Osteoblast (primary cell): Measurements from ENCODE around the gene NMD3. TPM values are rescaled to one million over a fixed set of nuclear protein-coding genes. Genes with fewer than 3 reads are reported as not detected.
A peak's percentile ranks its signal among the peaks of the same experiment; 100 is the strongest.
"Not testable (repeated sequence)": the region's sequence is repeated elsewhere in the genome, so short reads cannot be mapped to it uniquely, and the experiment has no call there.

Experiments used
- DNase-seq: peaks from one replicate; pipeline ENCODE4 v3.0.0; 2011; ENCODE audit warnings: low spot score, mixed read lengths; ENCODE audit not compliant: insufficient read length; ENCODE audit errors: missing footprints
- H2AFZ ChIP-seq: 2 replicates; pipeline ENCODE4 v1.6.0; 2011; ENCODE audit warnings: mild to moderate bottlenecking, low read length
- H3K27ac ChIP-seq: 2 replicates; pipeline ENCODE4 v1.5.1; 2011; ENCODE audit warnings: mild to moderate bottlenecking, low read depth, low read length, moderate library complexity
- H3K27me3 ChIP-seq: 2 replicates; pipeline ENCODE4 v1.6.0; 2012; ENCODE audit warnings: mild to moderate bottlenecking, control low read depth, inconsistent platforms, low read length, moderate library complexity; ENCODE audit not compliant: insufficient read depth
- H3K36me3 ChIP-seq: 2 replicates; pipeline ENCODE4 v1.5.1; 2011; ENCODE audit warnings: mild to moderate bottlenecking, low read length, control low read depth, moderate library complexity; ENCODE audit not compliant: insufficient read depth
- H3K4me1 ChIP-seq: 2 replicates; pipeline ENCODE4 v1.5.1; 2011; ENCODE audit warnings: mild to moderate bottlenecking, low read length, control low read depth, moderate library complexity; ENCODE audit not compliant: insufficient read depth
- H3K4me2 ChIP-seq: 2 replicates; pipeline ENCODE4 v1.6.0; 2011; ENCODE audit warnings: mild to moderate bottlenecking, low read length; ENCODE audit not compliant: insufficient read depth
- H3K4me3 ChIP-seq: fragments of 200-600 bp; sonication (generic); 3 replicates; pipeline ENCODE4 v1.5.1; 2012; ENCODE audit warnings: mild to moderate bottlenecking, low read length, inconsistent platforms; ENCODE audit not compliant: insufficient read depth
- H3K79me2 ChIP-seq: 2 replicates; pipeline ENCODE4 v1.6.0; 2012; ENCODE audit warnings: mild to moderate bottlenecking, low read length, control low read depth, inconsistent platforms; ENCODE audit not compliant: insufficient read depth
- H3K9me3 ChIP-seq: 2 replicates; pipeline ENCODE4 v1.5.1; 2011; ENCODE audit warnings: low read depth, low read length, control low read depth
- H4K20me1 ChIP-seq: 2 replicates; pipeline ENCODE4 v1.6.0; 2012; ENCODE audit warnings: mild to moderate bottlenecking, low read length, control low read depth; ENCODE audit not compliant: insufficient read depth
- CTCF ChIP-seq: IDR thresholded peaks from 2 replicates; pipeline ENCODE4 v1.5.1; 2011; ENCODE audit warnings: mild to moderate bottlenecking, low read depth, low read length, moderate library complexity; ENCODE audit errors: extremely low read depth
- total RNA-seq: library from RNA; depleted of rRNA; stranded (reverse); fragments of >200 nt; gene quantifications from 2 replicates; pipeline ENCODE4 v1.2.3, GENCODE V29; 2012

NMD3 gene
- total RNA-seq, 1 donor, result 118 TPM

- Histone ChIP-seq H3K79me2 (no peaks in the 10 kb centered on the region), H4K20me1 (no peaks in the 10 kb centered on the region), H3K4me1 (no peaks in the 10 kb centered on the region), H3K27me3 (no peaks in the 10 kb centered on the region), H3K9me3 (no peaks in the 10 kb centered on the region), H2AFZ (no peak overlapping the region), H3K4me3 (no peak overlapping the region), H3K27ac (no peak overlapping the region), H3K4me2 (no peak overlapping the region), H3K36me3 (peaks cover 4% of the 10 kb centered on the region)
- DNase-seq, result no peak
- no peak for TF ChIP-seq CTCF
Observed at GRCh38 chr3:161272524-161272923, 51.4 kb downstream of the NMD3 start.

- no peak for DNase-seq
- Histone ChIP-seq H3K4me2 (no peak overlapping the region), H3K27me3 (no peaks in the 10 kb centered on the region), H2AFZ (no peak overlapping the region), H3K4me3 (no peak overlapping the region), H3K9me3 (no peaks in the 10 kb centered on the region), H3K4me1 (no peaks in the 10 kb centered on the region), H3K36me3 (peaks cover 4% of the 10 kb centered on the region), H3K79me2 (no peaks in the 10 kb centered on the region), H3K27ac (no peak overlapping the region), H4K20me1 (no peaks in the 10 kb centered on the region)
- TF ChIP-seq CTCF, result peak; percentile 60
Observed at GRCh38 chr3:161273589-161274218, 52.6 kb downstream of the NMD3 start.

- Histone ChIP-seq H4K20me1 (no peaks in the 10 kb centered on the region), H3K4me2 (no peak overlapping the region), H3K36me3 (peaks cover 4% of the 10 kb centered on the region), H3K27ac (no peak overlapping the region), H3K79me2 (no peaks in the 10 kb centered on the region), H3K4me3 (no peak overlapping the region), H3K27me3 (no peaks in the 10 kb centered on the region), H3K9me3 (no peaks in the 10 kb centered on the region), H3K4me1 (no peaks in the 10 kb centered on the region), H2AFZ (no peak overlapping the region)
- DNase-seq, result no peak
- peak; percentile 85 for TF ChIP-seq CTCF
Observed at GRCh38 chr3:161274691-161275298, 53.7 kb downstream of the NMD3 start.

GRCh38 chr3:161275919-161276318, 54.8 kb downstream of the NMD3 start:
- Histone ChIP-seq H3K79me2 (no peaks in the 10 kb centered on the region), H3K27me3 (no peaks in the 10 kb centered on the region), H3K4me1 (no peaks in the 10 kb centered on the region), H3K9me3 (no peaks in the 10 kb centered on the region), H2AFZ (no peak overlapping the region), H3K4me2 (no peak overlapping the region), H4K20me1 (no peaks in the 10 kb centered on the region), H3K4me3 (no peak overlapping the region), H3K27ac (no peak overlapping the region), H3K36me3 (peaks cover 4% of the 10 kb centered on the region)
- no peak for DNase-seq
- no peak for TF ChIP-seq CTCF

GRCh38 chr3:161282387-161282786, 61.3 kb downstream of the NMD3 start:
- H3K27ac ChIP-seq, H3K4me2 ChIP-seq, DNase-seq, H3K36me3 ChIP-seq, H3K4me1 ChIP-seq, H3K79me2 ChIP-seq, H3K9me3 ChIP-seq, H4K20me1 ChIP-seq, H3K4me3 ChIP-seq, H3K27me3 ChIP-seq, H2AFZ ChIP-seq: not testable (repeated sequence)
